CD4-positive, alpha-beta memory T cell (primary cell): ENCODE measurements around the gene KPNB1. TPM values are rescaled to one million over a fixed set of nuclear protein-coding genes. Genes with fewer than 3 reads are reported as not detected.

Source experiments
- CTCF ChIA-PET: fragments of 350-600 bp; sonication (Branson Sonifier 250); formaldehyde crosslinking; loops from one replicate; lab custom pipeline; 2021; ENCODE audit warnings: inconsistent platforms; ENCODE audit not compliant: partially characterized antibody; lab: Charles Lee
- POLR2A ChIA-PET: fragments of 350-600 bp; sonication (Branson Sonifier 250); formaldehyde crosslinking; loops from one replicate; lab custom pipeline; 2021; ENCODE audit not compliant: partially characterized antibody; lab: Charles Lee
- DNase-seq, 5 donors: peaks; one replicate each; pipeline versions ENCODE4 v3.0.0 to v3.0.0-alpha.2; 2020 to 2022; ENCODE audit warnings: mixed read lengths in 1 of 5
- H3K27ac ChIP-seq: one replicate; pipeline ENCODE4 v1.7.0; 2013; ENCODE audit warnings: low read depth, low read length
- H3K27me3 ChIP-seq: 2 replicates; pipeline ENCODE4 v1.7.0; 2013; ENCODE audit warnings: mild to moderate bottlenecking, low read length, moderate library complexity; ENCODE audit not compliant: insufficient read depth
- H3K36me3 ChIP-seq: 2 replicates; pipeline ENCODE4 v1.7.0; 2013; ENCODE audit warnings: mild to moderate bottlenecking, low read length, moderate library complexity; ENCODE audit not compliant: insufficient read depth
- H3K4me1 ChIP-seq: 2 replicates; pipeline ENCODE4 v1.7.0; 2013; ENCODE audit warnings: mild to moderate bottlenecking, low read length, moderate library complexity; ENCODE audit not compliant: insufficient read depth
- H3K4me3 ChIP-seq, 2 donors: one replicate each; pipeline ENCODE4 v1.7.0; 2013; ENCODE audit warnings: low read length in 2 of 2, mild to moderate bottlenecking in 1 of 2
- H3K9me3 ChIP-seq, 2 donors: one replicate each; pipeline ENCODE4 v1.7.0; 2013; ENCODE audit warnings: low read length in 2 of 2, control low read depth in 1 of 2; ENCODE audit not compliant: control insufficient read depth in 1 of 2
- H3K27ac Mint-ChIP-seq, 7 donors: one replicate each; pipeline ENCODE4 v1.8.0; 2020 to 2021; ENCODE audit warnings: mixed read lengths in 7 of 7, mild to moderate bottlenecking in 6 of 7, inconsistent platforms in 3 of 7, moderate library complexity in 3 of 7
- H3K27me3 Mint-ChIP-seq, 2 donors: one replicate each; pipeline ENCODE4 v1.8.0; 2020 to 2021; ENCODE audit warnings: mixed read lengths in 2 of 2
- H3K36me3 Mint-ChIP-seq, 2 donors: one replicate each; pipeline ENCODE4 v1.8.0; 2020 to 2021; ENCODE audit warnings: mixed read lengths in 2 of 2, inconsistent platforms in 1 of 2, mild to moderate bottlenecking in 1 of 2
- H3K4me1 Mint-ChIP-seq, 4 donors: one replicate each; pipeline ENCODE4 v1.8.0; 2020 to 2021; ENCODE audit warnings: mixed read lengths in 4 of 4, mild to moderate bottlenecking in 1 of 4
- H3K4me3 Mint-ChIP-seq, 8 donors: one replicate each; pipeline ENCODE4 v1.8.0; 2020 to 2021; ENCODE audit warnings: mixed read lengths in 8 of 8, mild to moderate bottlenecking in 7 of 8, moderate library complexity in 6 of 8, inconsistent platforms in 3 of 8
- H3K9me3 Mint-ChIP-seq, 8 donors: one replicate each; pipeline ENCODE4 v1.8.0; 2020 to 2021; ENCODE audit warnings: mixed read lengths in 8 of 8, mild to moderate bottlenecking in 5 of 8, inconsistent platforms in 3 of 8, moderate library complexity in 1 of 8
- intact Hi-C: fragments of 100-400 bp; cut with micrococcal nuclease; formaldehyde crosslinking; loops from one replicate; pipeline ENCODE4 v1.15.1; 2023
- polyA plus RNA-seq, 2 donors: library from polyadenylated mRNA; unstranded; fragments of 300-500 nt; fragmentation: Illumina TruSeq; gene quantifications; one replicate each; pipeline ENCODE4 v1.2.3, GENCODE V29; 2021
- total RNA-seq, 2 experiments: library from RNA; stranded (reverse); gene quantifications; one replicate each; pipeline ENCODE4 v1.2.3, GENCODE V29; 2021

The KPNB1 gene
- total RNA-seq = 100 to 1,000 TPM; 258 to 268 TPM
- polyA plus RNA-seq = 10 to 100 TPM; 13.4 to 26.9 TPM

GRCh38 chr17:47649153-47649971, at the start of gene KPNB1:
Gene KPNB1, plus strand, starts transcription at chr17:47649919. Its CDS starts 326 bp downstream, at chr17:47650245.
- intact Hi-C loops = loop anchor here (1.0 kb wide), 1 partner anchor 11 kb away; no protein-coding TSS in a partner anchor
- POLR2A ChIA-PET = interaction anchor here (0.5 to 8.7 kb wide), 37 partner anchors 9 to 1575 kb away, joined by 3 to 120 read pairs (median 5); partner anchors contain the start of genes ATP5MC1, CDK5RAP3, EFCAB13 and LRRC46

GRCh38 chr17:47603830-47604597, 45.7 kb upstream of the KPNB1 start:
- Histone ChIP-seq H3K36me3 (peaks cover 36% of the 10 kb centered on the region), H3K9me3 (no peaks in the 10 kb centered on the region), H3K4me1 (no peaks in the 10 kb centered on the region), H3K4me3 (no peak overlapping the region), H3K27me3 (no peaks in the 10 kb centered on the region), H3K27ac (no peak overlapping the region)
- ChIA-PET CTCF (interaction anchor here (1.0 to 1.4 kb wide), 2 partner anchors 12 to 14 kb away, joined by 3 to 5 read pairs; no protein-coding TSS in a partner anchor), POLR2A (interaction anchor here (0.6 kb wide), 1 partner anchor 60 kb away, joined by 3 read pairs; no protein-coding TSS in a partner anchor)
- no peaks in the 10 kb centered on the region for H3K27me3 Mint-ChIP-seq
- H3K27ac Mint-ChIP-seq = peak overlapping the region in 2 of 7 donors; percentile 37 to 67
- peaks cover 51 to 76% of the 10 kb centered on the region in 2 donors for H3K36me3 Mint-ChIP-seq
- intact Hi-C loops = no loop called here
- DNase-seq = no peak
- H3K4me3 Mint-ChIP-seq = no peak overlapping the region
- peaks cover 0 to 5% (median 0%) of the 10 kb centered on the region in 4 donors for H3K4me1 Mint-ChIP-seq
- no peaks in the 10 kb centered on the region for H3K9me3 Mint-ChIP-seq

More at GRCh38 chr17:47649153-47649971, at the start of gene KPNB1:
- H3K27me3 Mint-ChIP-seq = no peaks in the 10 kb centered on the region
- H3K4me3 Mint-ChIP-seq = peak within 1 kb of the TSS; percentile 97 to 100 (median 100)
- Histone ChIP-seq H3K27me3 (no peaks in the 10 kb centered on the region), H3K27ac (peak within 1 kb of the TSS; percentile 82), H3K9me3 (no peaks in the 10 kb centered on the region), H3K4me1 (peaks cover 53% of the 10 kb centered on the region), H3K4me3 (peak within 1 kb of the TSS; percentile 73 to 79), H3K36me3 (peaks cover 22% of the 10 kb centered on the region)
- peaks cover 0 to 5% (median 0%) of the 10 kb centered on the region in 8 donors for H3K9me3 Mint-ChIP-seq
- DNase-seq = peak; percentile 98 to 99 (median 98)
- peak within 1 kb of the TSS; percentile 91 to 100 (median 99) for H3K27ac Mint-ChIP-seq
- peaks cover 37 to 68% (median 41%) of the 10 kb centered on the region in 4 donors for H3K4me1 Mint-ChIP-seq
- peaks cover 13 to 40% of the 10 kb centered on the region in 2 donors for H3K36me3 Mint-ChIP-seq
- CTCF ChIA-PET = interaction anchor here (0.5 to 5.1 kb wide), 13 partner anchors 9 to 240 kb away, joined by 3 to 62 read pairs (median 3); partner anchors contain the start of gene TBX21

- H3K27ac Mint-ChIP-seq = peak overlapping the region in 2 of 7 donors; percentile 37 to 67
- no peak for DNase-seq
- H3K4me3 Mint-ChIP-seq = no peak overlapping the region
- ChIA-PET POLR2A (interaction anchor here (1.2 kb wide), 1 partner anchor 44 kb away, joined by 3 read pairs; no protein-coding TSS in a partner anchor), CTCF (no interaction called here)
- Histone ChIP-seq H3K4me1 (no peaks in the 10 kb centered on the region), H3K27me3 (no peaks in the 10 kb centered on the region), H3K27ac (no peak overlapping the region), H3K9me3 (no peaks in the 10 kb centered on the region), H3K36me3 (peaks cover 31% of the 10 kb centered on the region), H3K4me3 (no peak overlapping the region)
- H3K36me3 Mint-ChIP-seq = peaks cover 48 to 70% of the 10 kb centered on the region in 2 donors
- no peaks in the 10 kb centered on the region for H3K27me3 Mint-ChIP-seq
- H3K4me1 Mint-ChIP-seq = peaks cover 0 to 6% (median 0%) of the 10 kb centered on the region in 4 donors
- intact Hi-C loops = no loop called here
- no peaks in the 10 kb centered on the region for H3K9me3 Mint-ChIP-seq
Observed at GRCh38 chr17:47604598-47604927, 45.2 kb upstream of the KPNB1 start.

GRCh38 chr17:47605011-47605410, 44.7 kb upstream of the KPNB1 start:
- POLR2A ChIA-PET = interaction anchor here (1.2 kb wide), 1 partner anchor 44 kb away, joined by 3 read pairs; no protein-coding TSS in a partner anchor
- no peak overlapping the region for H3K27ac ChIP-seq
- CTCF ChIA-PET = interaction anchor here (1.9 to 2.1 kb wide), 2 partner anchors 11 to 14 kb away, joined by 5 to 8 read pairs; no protein-coding TSS in a partner anchor
- Mint-ChIP-seq H3K9me3 (no peaks in the 10 kb centered on the region), H3K27me3 (no peaks in the 10 kb centered on the region), H3K4me1 (peaks cover 0 to 7% (median 0%) of the 10 kb centered on the region in 4 donors), H3K4me3 (no peak overlapping the region), H3K27ac (peak overlapping the region in 1 of 7 donors; percentile 25), H3K36me3 (peaks cover 47 to 73% of the 10 kb centered on the region in 2 donors)
- no peaks in the 10 kb centered on the region for H3K4me1 ChIP-seq
- H3K4me3 ChIP-seq = no peak overlapping the region
- H3K36me3 ChIP-seq = peaks cover 30% of the 10 kb centered on the region
- no peak for DNase-seq
- no peaks in the 10 kb centered on the region for H3K9me3 ChIP-seq
- intact Hi-C loops = no loop called here
- H3K27me3 ChIP-seq = no peaks in the 10 kb centered on the region

GRCh38 chr17:47607481-47607880, 42.2 kb upstream of the KPNB1 start:
- H3K27ac Mint-ChIP-seq = peak overlapping the region in 5 of 7 donors; percentile 8 to 77 (median 43)
- no peaks in the 10 kb centered on the region for H3K27me3 Mint-ChIP-seq
- ChIA-PET CTCF (no interaction called here), POLR2A (interaction anchor here (0.6 kb wide), 1 partner anchor 9 kb away, joined by 3 read pairs; no protein-coding TSS in a partner anchor)
- peaks cover 30 to 65% of the 10 kb centered on the region in 2 donors for H3K36me3 Mint-ChIP-seq
- Histone ChIP-seq H3K4me1 (no peaks in the 10 kb centered on the region), H3K36me3 (peaks cover 14% of the 10 kb centered on the region), H3K27me3 (no peaks in the 10 kb centered on the region), H3K4me3 (no peak overlapping the region), H3K27ac (no peak overlapping the region), H3K9me3 (no peaks in the 10 kb centered on the region)
- H3K4me3 Mint-ChIP-seq = no peak overlapping the region
- intact Hi-C loops = no loop called here
- H3K9me3 Mint-ChIP-seq = no peaks in the 10 kb centered on the region
- DNase-seq = no peak
- peaks cover 0 to 9% (median under 1%) of the 10 kb centered on the region in 4 donors for H3K4me1 Mint-ChIP-seq

GRCh38 chr17:47611372-47612350, 38.1 kb upstream of the KPNB1 start:
- H3K36me3 ChIP-seq = peaks cover 14% of the 10 kb centered on the region
- POLR2A ChIA-PET = no interaction called here
- no peaks in the 10 kb centered on the region for H3K27me3 ChIP-seq

More at GRCh38 chr17:47611372-47612350, 38.1 kb upstream of the KPNB1 start:
- Mint-ChIP-seq H3K36me3 (peaks cover 17 to 49% of the 10 kb centered on the region in 2 donors), H3K4me1 (peaks cover 3 to 9% (median 5%) of the 10 kb centered on the region in 4 donors), H3K27ac (peak overlapping the region in 1 of 7 donors; percentile 31), H3K4me3 (no peak overlapping the region), H3K27me3 (no peaks in the 10 kb centered on the region), H3K9me3 (no peaks in the 10 kb centered on the region)
- H3K4me3 ChIP-seq = no peak overlapping the region
- H3K9me3 ChIP-seq = no peaks in the 10 kb centered on the region
- no peak overlapping the region for H3K27ac ChIP-seq
- intact Hi-C loops = no loop called here
- no peaks in the 10 kb centered on the region for H3K4me1 ChIP-seq
- DNase-seq = no peak
- CTCF ChIA-PET = no interaction called here
